Testis (tissue), 5 donors: ENCODE results near the gene COMP. TPM values are rescaled to one million over a fixed set of nuclear protein-coding genes. Genes with fewer than 3 reads are reported as not detected.
A peak's percentile ranks its signal among the peaks of the same experiment; 100 is the strongest.

ENCODE experiments used
- DNase-seq: peaks from one replicate; pipeline ENCODE4 v3.0.0-alpha.2; 2019
- H3K27ac ChIP-seq, 2 donors: fragments of 200-600 bp; sonication (generic); one replicate each; pipeline ENCODE4 v1.5.1; 2019
- H3K27me3 ChIP-seq: fragments of 200-600 bp; sonication (generic); one replicate; pipeline ENCODE4 v1.5.1; 2019
- H3K36me3 ChIP-seq: fragments of 200-600 bp; sonication (generic); one replicate; pipeline ENCODE4 v1.5.1; 2017; ENCODE audit warnings: low read depth; ENCODE audit errors: missing control alignments
- H3K4me1 ChIP-seq: fragments of 200-600 bp; sonication (generic); one replicate; pipeline ENCODE4 v1.5.1; 2019
- H3K4me3 ChIP-seq, 2 donors: fragments of 200-600 bp; sonication (generic); one replicate each; pipeline ENCODE4 v1.5.1; 2017 to 2019
- H3K9me3 ChIP-seq: fragments of 200-600 bp; sonication (generic); one replicate; pipeline ENCODE4 v1.5.1; 2017
- POLR2A ChIP-seq: fragments of 450-650 bp; IDR thresholded peaks from one replicate; pipeline ENCODE4 v1.6.1; 2017; ENCODE audit warnings: antibody characterized with exemption, mild to moderate bottlenecking, moderate library complexity
- WGBS, 2 donors: methylation state at CpG; one replicate each; pipeline ENCODE4 v1.1.5; 2018; 5-methylcytosine and 5-hydroxymethylcytosine counted together
- intact Hi-C: fragments of 100-400 bp; cut with DNase I; formaldehyde crosslinking; loops from one replicate; pipeline ENCODE4 v1.15.1; 2023; ENCODE audit warnings: low total_unique reads
- long read RNA-seq, 2 donors: transcript quantifications; one replicate each; lab custom pipeline, GENCODE V29; 2026
- polyA plus RNA-seq: library from polyadenylated mRNA; stranded (reverse); fragments of 350-450 nt; fragmentation: Illumina TruSeq; extraction: RNeasy Lipid Tissue Mini Kit (QIAGEN cat#74804); gene quantifications from one replicate; pipeline ENCODE4 v1.2.3, GENCODE V29; 2014; ENCODE audit warnings: low read depth, low replicate concordance; ENCODE audit not compliant: insufficient read depth
- total RNA-seq, 2 donors: library from RNA; depleted of rRNA; stranded (reverse); fragments of >200 nt; gene quantifications; one replicate each; pipeline ENCODE4 v1.2.3, GENCODE V29; 2016
- TF ChIP-seq, protein P1 (sequence below), 3 experiments: fragments of 450-650 bp in 2 of 3; fragments of 200-600 bp in 1 of 3; sonication (generic) in 1 of 3; IDR thresholded peaks; one replicate each; pipeline ENCODE4 v1.5.1; 2016 to 2019; ENCODE audit warnings: antibody characterized with exemption in 3 of 3, mild to moderate bottlenecking in 2 of 3, moderate library complexity in 1 of 3

The COMP gene
- 1 to 10 TPM; 3.8 to 7.1 TPM for total RNA-seq
- polyA plus RNA-seq = 23.4 TPM
- long read RNA-seq, donor 1 = 0 reads
- long read RNA-seq, donor 2 = 0 reads

DNA sequence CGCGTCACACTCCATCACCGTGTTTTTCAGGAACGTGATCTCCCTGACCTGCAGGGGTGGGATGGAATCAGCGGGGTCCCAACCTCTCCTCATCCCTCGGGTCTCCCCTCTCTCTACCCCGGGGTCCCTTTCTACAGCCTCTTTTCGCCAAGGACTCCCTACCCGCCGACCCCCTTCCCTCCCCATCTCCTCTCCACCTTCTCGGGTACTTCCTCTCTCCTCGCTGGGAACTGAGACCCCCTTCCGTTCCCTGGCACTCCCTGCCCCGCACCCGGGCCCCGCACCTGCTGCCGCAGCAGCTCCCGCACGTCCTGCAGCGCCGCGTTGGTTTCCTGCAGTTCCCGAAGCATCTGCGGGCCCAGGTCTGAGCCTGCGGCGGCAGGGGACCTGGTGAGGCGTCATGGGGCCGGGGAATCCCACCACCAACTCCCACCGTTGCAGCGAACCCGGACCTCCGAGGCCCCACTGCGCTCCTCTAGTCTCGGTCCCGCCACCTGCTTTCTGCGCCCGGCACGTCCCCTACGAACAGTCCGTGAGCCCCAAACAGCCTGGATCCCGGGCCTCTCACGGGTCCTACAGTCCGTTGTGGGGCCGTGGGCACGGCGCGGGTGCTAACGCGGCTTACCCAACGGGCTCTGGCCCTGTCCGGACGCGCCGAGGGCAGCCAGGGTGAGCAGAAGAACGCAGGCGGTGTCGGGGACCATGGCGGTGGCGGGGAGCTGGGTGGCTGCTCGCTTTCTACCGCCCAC lies at the start of gene COMP:
Gene COMP, minus strand, starts transcription at position 740 of the 749 bp plus-strand sequence. Its CDS starts 36 bp downstream, at position 704.
- 1 to 2% methylated on average over 29 to 60 of the region's 61 CpGs for WGBS, 2 donors
- intact Hi-C loops = no loop called here
- H3K9me3 ChIP-seq = no peaks in the 10 kb centered on the region
- H3K27me3 ChIP-seq = no peaks in the 10 kb centered on the region
- no peaks in the 10 kb centered on the region for H3K36me3 ChIP-seq
- H3K4me1 ChIP-seq = peaks cover 20% of the 10 kb centered on the region
- no peak for DNase-seq
- H3K4me3 ChIP-seq = peak within 1 kb of the TSS in 1 of 2 donors; percentile 20
- TF ChIP-seq, protein P1, sequence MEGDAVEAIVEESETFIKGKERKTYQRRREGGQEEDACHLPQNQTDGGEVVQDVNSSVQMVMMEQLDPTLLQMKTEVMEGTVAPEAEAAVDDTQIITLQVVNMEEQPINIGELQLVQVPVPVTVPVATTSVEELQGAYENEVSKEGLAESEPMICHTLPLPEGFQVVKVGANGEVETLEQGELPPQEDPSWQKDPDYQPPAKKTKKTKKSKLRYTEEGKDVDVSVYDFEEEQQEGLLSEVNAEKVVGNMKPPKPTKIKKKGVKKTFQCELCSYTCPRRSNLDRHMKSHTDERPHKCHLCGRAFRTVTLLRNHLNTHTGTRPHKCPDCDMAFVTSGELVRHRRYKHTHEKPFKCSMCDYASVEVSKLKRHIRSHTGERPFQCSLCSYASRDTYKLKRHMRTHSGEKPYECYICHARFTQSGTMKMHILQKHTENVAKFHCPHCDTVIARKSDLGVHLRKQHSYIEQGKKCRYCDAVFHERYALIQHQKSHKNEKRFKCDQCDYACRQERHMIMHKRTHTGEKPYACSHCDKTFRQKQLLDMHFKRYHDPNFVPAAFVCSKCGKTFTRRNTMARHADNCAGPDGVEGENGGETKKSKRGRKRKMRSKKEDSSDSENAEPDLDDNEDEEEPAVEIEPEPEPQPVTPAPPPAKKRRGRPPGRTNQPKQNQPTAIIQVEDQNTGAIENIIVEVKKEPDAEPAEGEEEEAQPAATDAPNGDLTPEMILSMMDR (IDR thresholded peaks at IDR 0.05) = no peak
- TF ChIP-seq POLR2A = no peak
- no peak within 1 kb of the TSS for H3K27ac ChIP-seq

DNA sequence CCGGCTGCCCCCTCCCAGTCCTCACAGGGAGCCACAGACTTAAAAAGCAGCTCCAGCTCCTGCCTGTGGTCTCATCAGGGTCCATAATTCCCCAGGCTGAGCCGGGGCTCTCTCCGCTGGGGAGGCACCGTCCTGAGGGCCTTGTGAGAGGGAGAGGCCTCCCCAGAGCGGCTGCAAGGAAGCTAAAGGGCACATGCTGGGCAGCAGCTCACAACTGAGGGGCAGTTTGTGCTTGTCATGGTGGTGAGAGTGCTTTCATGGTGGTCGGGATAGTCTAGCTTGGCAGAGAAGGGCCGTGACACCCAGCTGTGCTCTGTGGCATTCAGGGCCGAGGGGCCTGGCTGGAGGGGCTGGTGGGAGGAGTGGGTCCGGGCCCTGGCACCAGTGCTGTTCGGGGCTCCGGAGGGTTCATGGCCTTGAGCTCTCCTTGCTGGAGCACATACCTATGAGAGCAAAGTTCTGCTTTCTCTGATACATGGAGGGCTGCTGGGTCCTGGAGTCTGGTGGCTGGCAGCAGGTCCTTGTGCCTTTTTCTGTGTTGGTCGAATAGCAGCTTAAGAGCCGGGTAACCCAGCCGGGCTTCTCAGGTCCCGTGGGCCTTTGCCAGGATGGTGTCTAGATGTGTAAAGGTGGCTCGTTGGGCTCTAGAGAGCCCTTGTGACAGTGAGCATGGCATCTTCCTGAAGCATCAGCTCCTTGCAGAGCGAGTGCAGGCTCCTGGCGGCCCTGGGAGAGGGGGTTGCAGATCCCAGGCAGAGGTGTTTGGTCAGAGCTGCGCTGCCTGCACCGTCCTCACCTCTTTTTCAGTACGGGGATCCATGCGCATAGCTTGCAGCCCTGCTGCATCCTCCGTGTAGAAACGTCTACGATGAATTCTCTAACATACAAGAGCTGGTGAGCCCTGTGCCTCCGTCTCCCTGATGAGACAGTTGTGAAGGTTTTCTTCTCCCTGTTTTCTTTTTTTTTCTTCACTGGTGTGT lies 49.5 kb upstream of the COMP start:
- H3K27ac ChIP-seq = peak overlapping the region in 1 of 2 donors; percentile 39
- TF ChIP-seq POLR2A = no peak
- TF ChIP-seq, protein P1 (IDR thresholded peaks at IDR 0.05) = no peak
- no peaks in the 10 kb centered on the region for H3K27me3 ChIP-seq
- H3K4me1 ChIP-seq = peaks cover 58% of the 10 kb centered on the region
- H3K36me3 ChIP-seq = no peaks in the 10 kb centered on the region
- 60 to 80% methylated on average over 16 to 25 of the region's 26 CpGs for WGBS, 2 donors
- H3K4me3 ChIP-seq = no peak overlapping the region
- H3K9me3 ChIP-seq = no peaks in the 10 kb centered on the region
- DNase-seq = no peak
- intact Hi-C loops = loop anchor here (10.0 kb wide), 1 partner anchor 246 kb away; no protein-coding TSS in a partner anchor

DNA sequence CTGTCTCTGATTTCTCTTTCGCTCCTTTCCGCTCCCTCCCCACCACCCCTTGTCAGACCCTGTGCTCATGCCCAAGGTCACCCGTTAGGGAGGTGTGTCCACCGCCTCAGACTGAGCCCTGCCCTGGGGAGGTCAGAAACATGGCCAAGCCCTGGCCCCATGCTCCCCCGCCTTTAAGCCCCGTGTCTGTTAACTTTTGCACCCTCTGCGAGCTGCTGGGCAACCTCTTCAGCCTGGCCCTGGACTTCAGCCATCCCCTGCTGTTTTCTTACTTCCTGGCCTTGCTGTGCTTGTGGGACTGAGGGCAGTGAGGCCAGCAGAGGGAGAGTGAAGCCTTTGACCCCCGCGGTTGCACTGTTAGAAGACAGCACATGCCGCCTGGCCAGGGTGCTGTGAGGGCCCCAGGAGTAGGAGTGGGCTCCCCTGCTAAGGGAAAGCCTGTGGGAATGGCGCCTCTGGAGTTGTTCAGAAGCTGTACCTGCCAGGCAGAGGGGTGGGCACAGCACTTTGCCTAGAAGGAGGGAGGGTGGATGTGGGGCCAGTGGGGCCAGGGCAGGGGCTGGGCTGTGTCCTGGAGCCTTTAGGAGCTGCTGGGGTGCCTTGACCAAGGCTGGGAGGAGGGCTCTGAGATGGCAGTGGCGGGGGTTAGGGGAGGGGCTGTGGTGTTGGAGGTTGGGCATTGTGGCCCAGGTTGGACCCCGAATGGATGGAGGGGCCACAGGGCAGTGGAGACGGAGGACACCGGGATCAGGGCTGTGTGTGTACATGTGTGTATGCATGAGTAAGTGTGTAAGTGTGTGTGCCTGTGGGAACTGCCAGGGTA lies 48.6 kb upstream of the COMP start:
- WGBS, 2 donors = 45 to 78% methylated on average over 11 to 15 of the region's 15 CpGs
- Histone ChIP-seq H3K27me3 (no peaks in the 10 kb centered on the region), H3K4me3 (no peak overlapping the region), H3K36me3 (no peaks in the 10 kb centered on the region), H3K27ac (peak overlapping the region in 1 of 2 donors; percentile 39), H3K9me3 (no peaks in the 10 kb centered on the region), H3K4me1 (peaks cover 59% of the 10 kb centered on the region)
- TF ChIP-seq, protein P1 (IDR thresholded peaks at IDR 0.05) = no peak
- TF ChIP-seq POLR2A = no peak
- intact Hi-C loops = loop anchor here (10.0 kb wide), 1 partner anchor 245 kb away; no protein-coding TSS in a partner anchor
- peak; percentile 64 for DNase-seq

DNA sequence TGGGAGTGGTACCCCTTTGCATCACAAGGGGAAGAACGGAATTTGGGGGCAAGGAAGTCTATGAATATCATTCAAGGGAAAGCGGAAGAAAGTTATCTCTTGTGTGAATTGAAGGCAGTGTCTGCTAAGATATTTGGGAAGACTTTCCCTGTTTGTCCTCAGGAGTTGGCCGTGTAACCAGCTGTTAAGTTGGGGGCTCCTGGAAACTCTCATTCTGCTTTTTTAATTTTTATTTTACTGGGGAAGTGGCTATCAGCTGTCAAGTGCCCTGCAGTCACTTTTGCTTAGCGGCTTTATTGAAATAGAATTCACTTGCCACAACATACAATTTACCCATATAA lies 43.5 kb upstream of the COMP start:
- no peaks in the 10 kb centered on the region for H3K9me3 ChIP-seq
- TF ChIP-seq, protein P1 (IDR thresholded peaks at IDR 0.05) = no peak
- no peak for TF ChIP-seq POLR2A
- peaks cover 40% of the 10 kb centered on the region for H3K4me1 ChIP-seq
- intact Hi-C loops = no loop called here
- WGBS, 2 donors = 53% methylated on average over 4 of the region's 4 CpGs
- no peaks in the 10 kb centered on the region for H3K27me3 ChIP-seq
- H3K36me3 ChIP-seq = no peaks in the 10 kb centered on the region
- DNase-seq = no peak
- H3K4me3 ChIP-seq = no peak overlapping the region
- H3K27ac ChIP-seq = no peak overlapping the region
